Measurements from ENCODE around the gene GET4. TPM values are rescaled to one million over a fixed set of nuclear protein-coding genes. Genes with fewer than 3 reads are reported as not detected.

The GET4 gene
- polyA plus RNA-seq, 1 of the 3 experiments (the other 2 are of a cell fraction) = 63.1 TPM

DNA sequence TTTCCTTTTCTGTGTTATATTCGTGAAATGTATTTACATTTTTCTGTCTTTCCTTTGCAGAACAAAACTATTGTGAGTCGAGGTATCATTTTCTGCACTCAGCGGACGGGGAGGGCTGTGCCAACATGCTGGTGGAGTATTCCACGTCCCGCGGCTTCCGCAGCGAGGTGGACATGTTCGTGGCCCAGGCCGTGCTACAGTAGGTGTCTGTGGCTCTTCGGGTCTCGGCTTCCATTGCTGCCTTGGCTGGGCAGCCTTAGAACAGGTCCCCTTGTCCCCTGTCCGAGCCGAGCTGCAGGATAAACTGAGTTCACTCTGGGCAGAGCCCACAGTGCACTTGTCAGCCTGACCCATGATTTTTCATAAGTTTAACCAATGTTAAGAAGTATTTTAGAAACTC lies 14.5 kb downstream of the GET4 start:
- POLR2A ChIA-PET = no interaction called here

More for the DNA sequence above, 14.5 kb downstream of the GET4 start:
- no peaks in the 10 kb centered on the region for H3F3A ChIP-seq (replicated peaks; ENCODE audit: insufficient read depth)
- no peaks in the 10 kb centered on the region for H3K9me2 ChIP-seq
- no peaks in the 10 kb centered on the region for H3K27me3 ChIP-seq (ENCODE audit: insufficient read depth)
- no peak overlapping the region for H3K4me3 ChIP-seq (ENCODE audit: low read depth in 2 of 2, low read length in 1 of 2)
- no peak overlapping the region for H3K27ac ChIP-seq (ENCODE audit: low read depth in 2 of 2, low read length in 1 of 2)
- H3K4me1 ChIP-seq (ENCODE audit: control insufficient read depth in 1 of 2, insufficient read depth in 2 of 2, low read depth in 1 of 2, low read length in 1 of 2) = no peaks in the 10 kb centered on the region
- no peak for DNase-seq
- H3K9ac ChIP-seq = no peak overlapping the region
- H3K36me3 ChIP-seq (replicated peaks in 1 of 2; ENCODE audit: control insufficient read depth in 1 of 2, insufficient read depth in 2 of 2, low read length in 1 of 2) = peaks cover 11 to 73% of the 10 kb centered on the region in 2 experiments
- peaks cover 33% of the 10 kb centered on the region for H4K20me1 ChIP-seq (ENCODE audit: insufficient read depth)
- no peaks in the 10 kb centered on the region for H3K9me3 ChIP-seq
- 97% methylated on average over 15 of the region's 15 CpGs for WGBS (ENCODE audit: low lambda C conversion rate)
- H3K4me2 ChIP-seq = no peak overlapping the region
- TF ChIP-seq, protein P1, sequence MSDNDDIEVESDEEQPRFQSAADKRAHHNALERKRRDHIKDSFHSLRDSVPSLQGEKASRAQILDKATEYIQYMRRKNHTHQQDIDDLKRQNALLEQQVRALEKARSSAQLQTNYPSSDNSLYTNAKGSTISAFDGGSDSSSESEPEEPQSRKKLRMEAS (IDR thresholded peaks at IDR 0.05; ENCODE audit: low read depth) = no peak
- TF ChIP-seq, protein P2, sequence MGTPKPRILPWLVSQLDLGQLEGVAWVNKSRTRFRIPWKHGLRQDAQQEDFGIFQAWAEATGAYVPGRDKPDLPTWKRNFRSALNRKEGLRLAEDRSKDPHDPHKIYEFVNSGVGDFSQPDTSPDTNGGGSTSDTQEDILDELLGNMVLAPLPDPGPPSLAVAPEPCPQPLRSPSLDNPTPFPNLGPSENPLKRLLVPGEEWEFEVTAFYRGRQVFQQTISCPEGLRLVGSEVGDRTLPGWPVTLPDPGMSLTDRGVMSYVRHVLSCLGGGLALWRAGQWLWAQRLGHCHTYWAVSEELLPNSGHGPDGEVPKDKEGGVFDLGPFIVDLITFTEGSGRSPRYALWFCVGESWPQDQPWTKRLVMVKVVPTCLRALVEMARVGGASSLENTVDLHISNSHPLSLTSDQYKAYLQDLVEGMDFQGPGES (IDR thresholded peaks at IDR 0.05; ENCODE audit: low read depth, low read length) = no peak
- TF ChIP-seq MEF2A (IDR thresholded peaks at IDR 0.05; ENCODE audit: borderline replicate concordance, low read depth) = no peak
- no peak for TF ChIP-seq SIN3A (IDR thresholded peaks at IDR 0.05; ENCODE audit: borderline replicate concordance, low read depth, low read length)
- no peak for TF ChIP-seq RXRA (IDR thresholded peaks at IDR 0.05; ENCODE audit: borderline replicate concordance, low read depth)
- TF ChIP-seq RAD21 (IDR thresholded peaks at IDR 0.05; ENCODE audit: low read length) = no peak
- no peak for TF ChIP-seq EZH2phosphoT487 (IDR thresholded peaks at IDR 0.05; ENCODE audit: borderline replicate concordance, low read depth)
- TF ChIP-seq, protein P3, sequence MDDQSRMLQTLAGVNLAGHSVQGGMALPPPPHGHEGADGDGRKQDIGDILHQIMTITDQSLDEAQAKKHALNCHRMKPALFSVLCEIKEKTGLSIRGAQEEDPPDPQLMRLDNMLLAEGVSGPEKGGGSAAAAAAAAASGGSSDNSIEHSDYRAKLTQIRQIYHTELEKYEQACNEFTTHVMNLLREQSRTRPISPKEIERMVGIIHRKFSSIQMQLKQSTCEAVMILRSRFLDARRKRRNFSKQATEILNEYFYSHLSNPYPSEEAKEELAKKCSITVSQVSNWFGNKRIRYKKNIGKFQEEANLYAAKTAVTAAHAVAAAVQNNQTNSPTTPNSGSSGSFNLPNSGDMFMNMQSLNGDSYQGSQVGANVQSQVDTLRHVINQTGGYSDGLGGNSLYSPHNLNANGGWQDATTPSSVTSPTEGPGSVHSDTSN (IDR thresholded peaks at IDR 0.05) = no peak
- TF ChIP-seq, protein P4, sequence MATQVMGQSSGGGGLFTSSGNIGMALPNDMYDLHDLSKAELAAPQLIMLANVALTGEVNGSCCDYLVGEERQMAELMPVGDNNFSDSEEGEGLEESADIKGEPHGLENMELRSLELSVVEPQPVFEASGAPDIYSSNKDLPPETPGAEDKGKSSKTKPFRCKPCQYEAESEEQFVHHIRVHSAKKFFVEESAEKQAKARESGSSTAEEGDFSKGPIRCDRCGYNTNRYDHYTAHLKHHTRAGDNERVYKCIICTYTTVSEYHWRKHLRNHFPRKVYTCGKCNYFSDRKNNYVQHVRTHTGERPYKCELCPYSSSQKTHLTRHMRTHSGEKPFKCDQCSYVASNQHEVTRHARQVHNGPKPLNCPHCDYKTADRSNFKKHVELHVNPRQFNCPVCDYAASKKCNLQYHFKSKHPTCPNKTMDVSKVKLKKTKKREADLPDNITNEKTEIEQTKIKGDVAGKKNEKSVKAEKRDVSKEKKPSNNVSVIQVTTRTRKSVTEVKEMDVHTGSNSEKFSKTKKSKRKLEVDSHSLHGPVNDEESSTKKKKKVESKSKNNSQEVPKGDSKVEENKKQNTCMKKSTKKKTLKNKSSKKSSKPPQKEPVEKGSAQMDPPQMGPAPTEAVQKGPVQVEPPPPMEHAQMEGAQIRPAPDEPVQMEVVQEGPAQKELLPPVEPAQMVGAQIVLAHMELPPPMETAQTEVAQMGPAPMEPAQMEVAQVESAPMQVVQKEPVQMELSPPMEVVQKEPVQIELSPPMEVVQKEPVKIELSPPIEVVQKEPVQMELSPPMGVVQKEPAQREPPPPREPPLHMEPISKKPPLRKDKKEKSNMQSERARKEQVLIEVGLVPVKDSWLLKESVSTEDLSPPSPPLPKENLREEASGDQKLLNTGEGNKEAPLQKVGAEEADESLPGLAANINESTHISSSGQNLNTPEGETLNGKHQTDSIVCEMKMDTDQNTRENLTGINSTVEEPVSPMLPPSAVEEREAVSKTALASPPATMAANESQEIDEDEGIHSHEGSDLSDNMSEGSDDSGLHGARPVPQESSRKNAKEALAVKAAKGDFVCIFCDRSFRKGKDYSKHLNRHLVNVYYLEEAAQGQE (IDR thresholded peaks at IDR 0.05; ENCODE audit: low read depth, low read length) = no peak
- TF ChIP-seq, protein P5, sequence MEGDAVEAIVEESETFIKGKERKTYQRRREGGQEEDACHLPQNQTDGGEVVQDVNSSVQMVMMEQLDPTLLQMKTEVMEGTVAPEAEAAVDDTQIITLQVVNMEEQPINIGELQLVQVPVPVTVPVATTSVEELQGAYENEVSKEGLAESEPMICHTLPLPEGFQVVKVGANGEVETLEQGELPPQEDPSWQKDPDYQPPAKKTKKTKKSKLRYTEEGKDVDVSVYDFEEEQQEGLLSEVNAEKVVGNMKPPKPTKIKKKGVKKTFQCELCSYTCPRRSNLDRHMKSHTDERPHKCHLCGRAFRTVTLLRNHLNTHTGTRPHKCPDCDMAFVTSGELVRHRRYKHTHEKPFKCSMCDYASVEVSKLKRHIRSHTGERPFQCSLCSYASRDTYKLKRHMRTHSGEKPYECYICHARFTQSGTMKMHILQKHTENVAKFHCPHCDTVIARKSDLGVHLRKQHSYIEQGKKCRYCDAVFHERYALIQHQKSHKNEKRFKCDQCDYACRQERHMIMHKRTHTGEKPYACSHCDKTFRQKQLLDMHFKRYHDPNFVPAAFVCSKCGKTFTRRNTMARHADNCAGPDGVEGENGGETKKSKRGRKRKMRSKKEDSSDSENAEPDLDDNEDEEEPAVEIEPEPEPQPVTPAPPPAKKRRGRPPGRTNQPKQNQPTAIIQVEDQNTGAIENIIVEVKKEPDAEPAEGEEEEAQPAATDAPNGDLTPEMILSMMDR (IDR thresholded peaks at IDR 0.05) = no peak
- no peak for TF ChIP-seq JUND (IDR thresholded peaks at IDR 0.05)
- TF ChIP-seq FOXJ3 (CRISPR knock-in tag; IDR thresholded peaks at IDR 0.05) = no peak
- TF ChIP-seq MXI1 (IDR thresholded peaks at IDR 0.05; ENCODE audit: low read depth, low read length) = no peak
- TF ChIP-seq, protein P6, sequence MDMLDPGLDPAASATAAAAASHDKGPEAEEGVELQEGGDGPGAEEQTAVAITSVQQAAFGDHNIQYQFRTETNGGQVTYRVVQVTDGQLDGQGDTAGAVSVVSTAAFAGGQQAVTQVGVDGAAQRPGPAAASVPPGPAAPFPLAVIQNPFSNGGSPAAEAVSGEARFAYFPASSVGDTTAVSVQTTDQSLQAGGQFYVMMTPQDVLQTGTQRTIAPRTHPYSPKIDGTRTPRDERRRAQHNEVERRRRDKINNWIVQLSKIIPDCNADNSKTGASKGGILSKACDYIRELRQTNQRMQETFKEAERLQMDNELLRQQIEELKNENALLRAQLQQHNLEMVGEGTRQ (IDR thresholded peaks at IDR 0.05; ENCODE audit: borderline replicate concordance, low read depth, low read length) = no peak
- no peak for TF ChIP-seq TEAD4 (IDR thresholded peaks at IDR 0.05; ENCODE audit: borderline replicate concordance, insufficient read depth)
- no peak for TF ChIP-seq CHD2 (IDR thresholded peaks at IDR 0.05; ENCODE audit: low read length, partially characterized antibody)
- TF ChIP-seq EP300 (IDR thresholded peaks at IDR 0.05; ENCODE audit: borderline replicate concordance in 1 of 2, low read depth in 1 of 2, low read length in 1 of 2) = no peak
- no peak for TF ChIP-seq FOSL2 (IDR thresholded peaks at IDR 0.05; ENCODE audit: borderline replicate concordance, low read depth)
- no peak for TF ChIP-seq FOXM1 (IDR thresholded peaks at IDR 0.05; ENCODE audit: low read depth)
- TF ChIP-seq SMC3 (IDR thresholded peaks at IDR 0.05; ENCODE audit: low read depth, low read length) = no peak
- peaks cover 36% of the 10 kb centered on the region for H3K79me2 ChIP-seq (ENCODE audit: insufficient read depth)
- CTCF ChIA-PET = interaction anchor here (1.6 kb wide), 1 partner anchor 18 kb away, joined by 6 read pairs; no protein-coding TSS in a partner anchor
- H2AFZ ChIP-seq (ENCODE audit: low read depth) = no peak overlapping the region
